HG03066 (cell line): ENCODE measurements around the gene THPO.

Experiments used
- ATAC-seq: cut with Tn5 transposase; IDR thresholded peaks from one replicate; pipeline ENCODE4 v1.9.1; 2021; ENCODE audit warnings: low read depth; ENCODE audit not compliant: unreplicated experiment

The THPO gene

DNA sequence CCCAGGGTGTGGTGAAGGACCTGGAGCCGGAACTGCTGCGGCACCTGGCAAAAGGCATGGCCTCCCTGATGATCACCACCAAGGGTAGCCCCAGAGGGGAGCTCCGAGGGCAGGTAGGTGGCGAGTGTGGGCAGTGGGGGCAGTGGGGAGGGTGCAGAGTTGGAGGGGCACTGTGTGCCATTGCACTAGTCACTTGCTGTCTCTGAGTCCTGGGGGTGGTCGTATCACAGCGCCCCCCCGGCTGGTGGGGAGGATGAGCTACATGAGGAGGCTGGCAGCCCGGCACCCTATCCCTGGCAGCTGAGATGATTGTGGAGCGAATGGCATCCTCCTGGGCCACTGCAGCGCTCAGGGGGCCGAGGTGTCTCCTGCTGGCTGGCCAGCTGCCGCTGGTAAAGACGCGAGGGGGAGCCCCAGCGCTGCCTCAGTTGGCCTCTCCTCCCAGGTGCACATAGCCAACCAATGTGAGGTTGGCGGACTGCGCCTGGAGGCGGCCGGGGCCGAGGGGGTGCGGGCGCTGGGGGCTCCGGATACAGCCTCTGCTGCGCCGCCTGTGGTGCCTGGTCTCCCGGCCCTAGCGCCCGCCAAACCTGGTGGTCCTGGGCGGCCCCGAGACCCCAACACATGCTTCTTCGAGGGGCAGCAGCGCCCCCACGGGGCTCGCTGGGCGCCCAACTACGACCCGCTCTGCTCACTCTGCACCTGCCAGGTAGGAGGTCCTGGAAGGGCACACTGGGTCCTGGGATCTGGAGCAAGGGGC is 8.2 kb upstream of the THPO start:
- no peak for ATAC-seq

DNA sequence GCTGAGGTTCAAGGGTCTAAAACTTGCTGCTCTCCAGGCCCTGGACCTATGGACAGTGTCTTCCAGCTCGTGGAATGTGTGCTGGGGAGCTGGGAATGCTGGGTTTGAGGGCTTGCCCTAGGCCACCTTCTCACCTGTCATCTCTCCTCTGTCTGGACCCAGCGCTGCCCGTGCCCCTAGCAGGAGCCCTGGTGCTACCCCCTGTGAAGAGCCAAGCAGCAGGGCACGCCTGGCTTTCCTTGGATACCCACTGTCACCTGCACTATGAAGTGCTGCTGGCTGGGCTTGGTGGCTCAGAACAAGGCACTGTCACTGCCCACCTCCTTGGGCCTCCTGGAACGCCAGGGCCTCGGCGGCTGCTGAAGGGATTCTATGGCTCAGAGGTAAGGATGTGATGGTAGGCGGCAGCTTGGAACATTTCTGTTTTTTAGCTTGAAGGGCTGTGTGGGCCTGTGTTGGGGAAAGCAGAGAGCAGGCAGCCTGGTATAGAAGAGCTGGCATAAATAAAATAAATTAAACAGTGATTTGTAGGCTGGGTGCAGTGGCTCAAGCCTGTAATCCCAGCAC is 6.9 kb upstream of the THPO start:
- no peak for ATAC-seq

DNA sequence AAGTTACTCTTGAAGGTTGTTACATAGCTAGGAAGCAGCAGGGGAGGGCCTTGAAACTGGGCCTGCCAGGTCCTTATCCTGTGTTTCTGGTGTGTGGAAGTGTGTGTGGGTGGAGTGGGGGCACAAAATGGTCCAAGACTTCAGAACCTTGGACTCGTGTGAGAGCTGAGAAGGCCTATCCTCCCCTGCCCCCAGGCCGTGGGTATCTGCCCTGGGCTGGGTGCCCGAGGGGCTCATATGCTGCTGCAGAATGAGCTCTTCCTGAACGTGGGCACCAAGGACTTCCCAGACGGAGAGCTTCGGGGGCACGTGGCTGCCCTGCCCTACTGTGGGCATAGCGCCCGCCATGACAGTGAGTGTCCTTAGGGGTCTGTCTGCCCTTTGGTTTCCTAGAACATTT is 6.3 kb upstream of the THPO start:
- no peak for ATAC-seq

DNA sequence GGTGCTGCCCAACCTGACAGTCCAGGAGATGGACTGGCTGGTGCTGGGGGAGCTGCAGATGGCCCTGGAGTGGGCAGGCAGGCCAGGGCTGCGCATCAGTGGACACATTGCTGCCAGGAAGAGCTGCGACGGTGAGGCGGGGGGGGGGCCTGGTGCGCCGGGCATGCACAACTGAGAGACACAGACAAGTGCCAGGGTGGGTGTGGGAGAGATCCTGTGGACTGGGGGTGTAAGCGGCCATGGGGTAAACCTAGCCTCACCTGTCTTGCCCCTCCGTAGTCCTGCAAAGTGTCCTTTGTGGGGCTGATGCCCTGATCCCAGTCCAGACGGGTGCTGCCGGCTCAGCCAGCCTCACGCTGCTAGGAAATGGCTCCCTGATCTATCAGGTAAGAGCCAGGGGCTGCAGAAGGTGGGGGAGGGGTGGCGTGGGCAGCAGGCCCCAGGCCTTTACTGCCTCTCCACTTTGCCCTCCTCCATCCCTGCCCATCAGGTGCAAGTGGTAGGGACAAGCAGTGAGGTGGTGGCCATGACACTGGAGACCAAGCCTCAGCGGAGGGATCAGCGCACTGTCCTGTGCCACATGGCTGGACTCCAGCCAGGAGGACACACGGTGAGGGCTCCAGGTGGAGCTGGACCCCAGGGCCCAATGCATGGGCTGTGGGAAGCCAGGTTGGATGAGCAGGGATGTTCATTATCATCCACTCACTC is 5.2 kb upstream of the THPO start:
- ATAC-seq = no peak

DNA sequence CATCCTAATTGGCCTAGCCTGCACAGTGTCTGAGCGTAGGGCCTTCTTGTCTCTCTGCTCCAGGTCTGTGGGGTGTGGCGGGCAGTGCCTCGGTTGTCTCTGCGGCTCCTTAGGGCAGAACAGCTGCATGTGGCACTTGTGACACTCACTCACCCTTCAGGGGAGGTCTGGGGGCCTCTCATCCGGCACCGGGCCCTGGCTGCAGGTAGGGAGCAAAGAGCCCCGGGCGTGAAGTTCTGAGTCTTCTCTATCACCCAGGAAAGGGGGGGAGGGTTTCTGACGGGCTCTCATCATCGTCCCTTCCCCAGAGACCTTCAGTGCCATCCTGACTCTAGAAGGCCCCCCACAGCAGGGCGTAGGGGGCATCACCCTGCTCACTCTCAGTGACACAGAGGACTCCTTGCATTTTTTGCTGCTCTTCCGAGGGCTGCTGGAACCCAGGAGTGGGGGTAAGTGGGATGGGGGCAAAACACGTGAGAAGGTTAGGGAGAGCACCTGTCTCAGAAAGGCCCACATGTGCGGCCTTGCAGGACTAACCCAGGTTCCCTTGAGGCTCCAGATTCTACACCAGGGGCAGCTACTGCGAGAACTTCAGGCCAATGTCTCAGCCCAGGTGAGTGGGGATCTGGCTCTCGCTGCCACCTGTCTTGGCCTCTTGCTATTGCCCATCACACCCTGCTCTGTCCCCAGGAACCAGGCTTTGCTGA is 4.5 kb upstream of the THPO start:
- ATAC-seq = no peak

DNA sequence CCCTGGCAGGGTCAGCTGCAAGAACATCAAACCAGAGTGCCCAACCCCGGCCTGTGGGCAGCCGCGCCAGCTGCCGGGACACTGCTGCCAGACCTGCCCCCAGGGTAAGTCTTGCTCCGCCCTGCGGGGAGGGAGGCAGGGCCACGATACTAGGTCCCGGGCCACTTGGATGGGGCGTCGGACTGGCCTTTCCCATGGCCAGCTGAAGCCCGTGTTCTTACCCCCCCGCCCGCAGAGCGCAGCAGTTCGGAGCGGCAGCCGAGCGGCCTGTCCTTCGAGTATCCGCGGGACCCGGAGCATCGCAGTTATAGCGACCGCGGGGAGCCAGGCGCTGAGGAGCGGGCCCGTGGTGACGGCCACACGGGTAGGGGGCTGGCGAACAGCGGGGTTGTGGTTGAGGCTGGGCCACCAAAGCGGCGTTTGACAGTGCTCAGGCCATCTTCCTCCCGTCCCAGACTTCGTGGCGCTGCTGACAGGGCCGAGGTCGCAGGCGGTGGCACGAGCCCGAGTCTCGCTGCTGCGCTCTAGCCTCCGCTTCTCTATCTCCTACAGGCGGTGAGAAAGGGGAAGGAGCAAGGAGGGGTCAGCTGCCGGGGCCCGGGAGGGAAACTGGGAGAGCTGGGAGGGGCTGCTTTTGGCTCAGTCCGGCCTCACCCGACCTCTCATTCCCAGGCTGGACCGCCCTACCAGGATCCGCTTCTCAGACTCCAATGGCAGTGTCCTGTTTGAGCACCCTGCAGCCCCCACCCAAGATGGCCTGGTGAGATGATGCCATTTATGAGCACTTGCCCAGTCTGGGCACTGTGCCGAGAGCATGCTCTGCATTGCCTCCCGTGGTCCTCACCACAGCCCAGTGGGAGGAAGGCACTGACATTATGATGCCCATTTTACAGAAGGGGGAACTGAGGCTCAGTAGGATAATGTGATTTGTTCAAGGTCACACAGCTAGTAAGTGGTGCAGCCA is 3.5 kb upstream of the THPO start:
- no peak for ATAC-seq

DNA sequence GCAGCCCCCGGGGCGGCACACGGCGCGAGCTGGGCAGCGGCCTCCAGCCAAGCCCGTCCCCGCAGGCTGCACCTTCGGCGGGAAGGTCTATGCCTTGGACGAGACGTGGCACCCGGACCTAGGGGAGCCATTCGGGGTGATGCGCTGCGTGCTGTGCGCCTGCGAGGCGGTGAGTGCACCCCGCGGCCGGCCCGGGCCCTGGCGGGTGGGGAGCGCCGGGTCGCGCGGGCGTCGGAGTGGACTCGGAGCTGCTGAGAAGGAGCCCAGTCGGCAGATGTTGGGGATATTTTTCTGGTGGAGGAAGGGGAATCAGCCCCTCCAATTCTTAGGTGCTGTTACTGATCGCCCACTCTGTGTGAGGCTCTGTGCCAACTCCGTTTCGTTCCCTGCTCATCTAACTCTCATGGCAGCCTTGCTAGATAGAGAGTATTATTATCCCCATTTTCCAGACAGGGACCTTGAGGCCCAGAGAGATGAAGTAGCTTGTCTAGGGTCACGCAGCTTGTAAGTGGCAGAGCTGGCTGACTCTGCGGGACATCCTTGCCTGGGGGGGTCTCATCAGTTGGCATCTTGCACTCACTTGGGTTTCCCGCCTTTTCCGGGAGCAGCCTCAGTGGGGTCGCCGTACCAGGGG is 2.7 kb upstream of the THPO start:
- no peak for ATAC-seq

DNA sequence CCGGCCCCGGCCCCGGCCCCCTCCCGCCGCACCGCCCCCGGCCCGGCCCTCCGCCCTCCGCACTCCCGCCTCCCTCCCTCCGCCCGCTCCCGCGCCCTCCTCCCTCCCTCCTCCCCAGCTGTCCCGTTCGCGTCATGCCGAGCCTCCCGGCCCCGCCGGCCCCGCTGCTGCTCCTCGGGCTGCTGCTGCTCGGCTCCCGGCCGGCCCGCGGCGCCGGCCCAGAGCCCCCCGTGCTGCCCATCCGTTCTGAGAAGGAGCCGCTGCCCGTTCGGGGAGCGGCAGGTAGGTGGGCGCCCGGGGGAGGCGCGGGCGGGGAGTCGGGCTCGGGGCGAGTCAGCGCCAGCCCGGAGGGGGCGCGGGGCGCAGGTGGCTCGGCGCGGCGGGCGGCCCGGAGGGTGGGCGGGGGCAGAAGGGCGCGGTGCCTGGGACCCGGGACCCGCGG is 2.2 kb upstream of the THPO start:
- ATAC-seq = no peak

DNA sequence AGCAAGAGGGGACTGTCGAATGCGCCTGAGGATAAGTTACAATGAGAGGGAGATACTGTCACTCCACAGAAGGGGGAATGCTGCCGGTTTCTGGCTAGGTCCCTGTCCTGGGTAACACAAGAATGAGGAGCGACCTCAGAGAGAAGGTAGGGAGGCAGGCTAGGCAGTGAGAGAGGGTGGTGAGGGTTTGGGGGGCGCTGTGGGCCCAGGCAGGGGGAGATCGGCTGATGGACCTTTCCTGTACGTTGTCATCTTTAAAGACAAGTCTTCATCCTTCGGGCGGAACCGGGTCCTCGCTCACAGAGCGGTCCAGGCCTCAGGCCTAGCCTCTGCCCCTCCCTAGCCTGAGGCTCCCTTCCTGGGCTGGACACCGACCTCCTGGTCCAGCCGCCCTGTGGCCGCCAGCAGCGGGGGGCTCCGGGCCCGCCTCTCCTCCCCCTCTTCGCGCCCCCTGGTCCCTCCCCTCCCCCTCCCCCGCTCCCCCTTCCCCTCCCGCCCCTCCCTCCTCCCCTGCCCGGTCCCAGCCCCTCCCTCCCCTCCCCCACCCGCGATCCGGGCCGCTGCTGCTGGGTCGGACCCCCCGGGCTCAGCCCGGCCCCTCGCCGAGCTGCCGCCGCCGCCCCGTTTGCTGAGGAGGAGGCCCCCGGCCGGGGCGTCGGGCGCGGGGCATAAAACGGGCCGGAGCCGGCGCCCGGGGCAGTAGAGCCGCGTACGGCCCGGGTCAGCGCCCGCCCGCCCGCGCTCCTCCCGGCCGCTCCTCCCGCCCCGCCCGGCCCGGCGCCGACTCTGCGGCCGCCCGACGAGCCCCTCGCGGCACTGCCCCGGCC is 1.6 kb upstream of the THPO start, which contains the start of gene CHRD:
Gene CHRD, plus strand, starts transcription at position 697 of the 827 bp plus-strand sequence. CDS start 265 bp downstream, outside the sequence.
- ATAC-seq = no peak

DNA sequence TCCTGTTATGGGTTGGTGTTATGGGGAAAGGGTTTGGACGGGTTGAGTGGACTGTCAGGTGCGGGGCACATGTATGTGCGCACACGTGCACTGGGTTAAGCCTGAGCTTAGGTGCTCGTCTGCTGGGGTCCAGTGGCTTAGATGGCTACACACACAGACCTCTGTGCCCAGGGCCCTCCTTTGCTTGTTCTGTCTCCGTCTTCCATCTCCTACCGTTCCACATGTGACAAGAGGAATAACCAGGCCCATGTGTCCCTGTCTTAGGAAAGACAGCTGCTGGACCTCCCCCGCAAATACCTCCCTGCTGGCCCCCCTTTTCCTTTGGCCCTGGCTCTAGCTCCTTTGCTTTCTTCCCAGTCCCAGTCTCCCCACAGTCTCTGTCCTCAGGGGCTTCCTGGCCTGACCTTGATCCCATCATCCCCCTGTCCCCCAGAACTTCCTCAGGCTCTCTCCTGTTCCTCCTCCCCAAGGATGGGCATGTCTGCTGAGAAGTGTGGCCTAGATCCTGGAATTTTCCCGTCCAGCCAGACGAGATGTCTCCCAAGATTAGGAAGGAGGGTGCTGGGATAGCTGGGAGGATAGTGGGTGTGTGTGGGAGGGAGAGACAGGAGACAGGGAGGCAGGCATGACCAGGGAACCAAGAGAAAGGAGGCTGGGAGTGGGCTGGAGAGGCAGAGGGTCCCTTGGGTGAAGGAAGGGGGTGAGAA is 797 bp upstream of the THPO start:
- no peak for ATAC-seq

DNA sequence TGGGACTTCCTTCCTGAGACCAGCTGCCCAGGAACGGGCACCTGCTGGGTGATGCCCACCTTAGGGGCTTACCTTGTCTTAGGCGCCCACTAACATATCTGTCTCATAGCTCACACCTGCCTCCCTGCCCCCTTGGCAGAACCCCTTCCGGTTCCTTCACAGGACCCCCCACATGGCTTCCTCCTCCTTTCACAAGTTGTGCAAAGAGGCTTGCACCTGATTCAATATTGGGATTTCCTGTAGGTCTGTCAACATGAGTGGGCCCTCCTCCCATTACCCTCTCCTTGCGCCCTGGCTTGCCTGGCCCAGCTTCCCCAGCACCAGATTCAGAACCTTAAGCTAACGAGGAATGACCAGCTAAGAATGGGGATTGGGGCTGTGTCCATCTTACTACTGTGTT is 633 bp downstream of the THPO start:
- no peak for ATAC-seq

DNA sequence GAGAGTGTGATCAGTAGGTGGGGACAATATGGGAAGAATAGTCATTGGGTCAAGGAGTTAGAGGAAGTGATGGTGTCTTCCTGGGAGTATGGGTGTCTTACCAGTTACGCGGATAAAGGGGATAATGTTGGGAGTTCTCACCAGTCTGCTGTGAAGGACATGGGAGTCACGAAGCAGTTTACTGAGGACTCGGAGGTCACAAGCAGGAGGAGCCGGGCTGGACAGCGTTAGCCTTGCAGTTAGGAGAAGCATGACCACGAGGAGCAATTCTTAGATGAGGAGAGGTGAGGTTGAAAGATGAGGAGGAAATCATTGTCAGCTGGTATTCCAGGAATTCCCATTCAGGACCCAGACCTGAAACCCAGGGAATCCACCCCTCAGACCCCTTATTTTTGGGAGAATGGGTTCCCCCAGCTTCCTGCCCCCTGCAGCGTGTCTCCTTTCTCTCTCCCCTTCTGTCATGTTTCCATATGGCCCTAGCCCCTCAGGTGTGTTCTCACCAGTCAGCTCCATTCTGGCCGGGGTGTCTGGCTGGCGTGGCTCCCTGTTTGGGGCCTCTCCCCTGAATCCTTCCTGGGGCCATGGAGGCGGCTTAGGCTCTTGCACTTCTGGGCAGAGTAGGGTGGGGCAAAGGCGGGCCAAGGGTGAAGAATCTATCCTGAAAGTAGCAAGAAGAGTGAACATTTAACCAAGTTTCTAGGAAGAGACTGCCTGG is 2.1 kb downstream of the THPO start:
- ATAC-seq = no peak

DNA sequence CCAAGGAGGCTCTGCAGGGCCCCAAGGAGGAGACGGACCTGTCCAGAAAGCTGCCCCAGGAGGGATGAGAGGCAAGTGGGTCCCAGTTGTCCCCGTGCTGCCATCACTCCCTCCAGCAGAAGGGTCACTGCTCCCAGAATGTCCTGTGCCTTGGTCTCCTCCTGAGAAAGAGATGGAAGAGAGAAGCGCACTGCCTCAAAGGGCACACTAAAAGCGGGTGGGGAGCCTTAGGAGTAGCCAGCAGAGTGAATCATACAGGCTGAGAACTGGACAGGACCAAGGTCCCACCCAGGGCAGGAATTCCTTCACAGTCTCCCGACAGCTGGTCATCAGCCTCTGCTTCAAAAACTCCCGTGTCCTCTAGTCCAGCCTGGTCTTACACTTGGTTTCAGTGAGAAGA is 4.6 kb downstream of the THPO start:
- ATAC-seq = no peak

DNA sequence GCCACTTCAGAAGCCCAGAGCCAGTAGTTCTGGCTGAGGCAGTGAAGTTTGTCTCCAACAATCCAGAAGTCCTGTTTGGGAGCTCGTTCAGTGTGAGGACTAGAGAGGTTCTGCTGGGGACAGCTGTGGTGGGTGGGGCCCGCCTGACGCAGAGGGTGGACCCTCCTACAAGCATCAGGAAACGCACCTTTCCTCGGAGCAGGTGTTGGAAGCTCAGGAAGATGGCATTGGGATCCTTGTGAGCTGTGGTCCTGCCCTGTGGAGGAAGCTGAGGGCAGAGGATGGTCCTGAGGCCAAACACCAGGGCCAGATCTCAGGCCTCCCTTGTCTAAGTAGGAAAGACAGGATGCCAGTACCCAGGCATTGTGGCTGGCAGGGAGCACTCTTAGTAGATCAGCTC is 5.1 kb downstream of the THPO start:
- ATAC-seq = no peak

DNA sequence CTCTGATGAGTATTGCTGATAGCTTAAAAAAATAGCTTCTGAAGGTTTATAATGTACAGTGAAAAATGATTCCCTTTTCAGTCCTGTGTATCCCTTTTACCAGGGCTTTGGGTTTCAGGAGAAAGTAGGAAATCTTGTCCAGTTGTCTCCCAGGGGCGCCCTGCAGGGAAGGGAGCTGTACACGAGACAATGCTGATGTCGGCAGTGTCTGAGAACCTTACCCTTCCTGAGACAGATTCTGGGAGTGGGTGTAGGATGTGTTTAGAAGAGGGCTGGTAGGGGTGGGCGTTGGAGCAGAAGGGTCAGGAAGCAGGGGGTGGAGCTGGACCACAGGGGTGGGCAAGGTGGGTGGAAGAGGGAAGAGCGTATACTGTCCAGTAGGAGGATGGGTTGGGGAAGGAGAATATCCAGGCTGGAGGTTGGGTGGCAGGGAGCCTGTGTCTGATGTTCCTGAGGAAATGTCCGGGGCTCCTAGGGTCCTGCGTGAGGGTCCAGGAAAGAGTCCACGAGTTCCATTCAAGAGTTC is 5.6 kb downstream of the THPO start:
- no peak for ATAC-seq

DNA sequence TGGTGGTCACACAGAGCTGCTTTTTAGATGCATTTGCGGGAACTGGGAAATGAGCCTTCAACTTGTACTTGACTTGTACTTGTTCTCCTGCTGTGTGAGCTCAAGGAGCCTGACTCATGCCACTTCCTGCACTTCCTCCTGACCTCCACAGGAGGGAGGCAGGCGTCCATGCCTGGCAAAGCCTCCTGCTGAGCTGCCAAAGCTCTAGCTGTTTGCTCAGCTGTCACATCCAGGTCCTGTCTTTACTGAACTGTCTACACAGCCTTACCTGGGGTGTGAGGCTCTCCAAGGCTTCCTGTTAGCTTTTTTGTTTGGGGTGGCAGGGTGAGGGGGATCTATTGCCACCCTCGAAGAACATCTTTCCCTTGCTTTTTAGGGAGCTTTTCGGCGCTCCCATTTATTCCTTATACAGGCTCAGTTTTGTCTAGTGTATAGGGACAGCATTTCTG is 6.4 kb downstream of the THPO start:
- no peak for ATAC-seq

DNA sequence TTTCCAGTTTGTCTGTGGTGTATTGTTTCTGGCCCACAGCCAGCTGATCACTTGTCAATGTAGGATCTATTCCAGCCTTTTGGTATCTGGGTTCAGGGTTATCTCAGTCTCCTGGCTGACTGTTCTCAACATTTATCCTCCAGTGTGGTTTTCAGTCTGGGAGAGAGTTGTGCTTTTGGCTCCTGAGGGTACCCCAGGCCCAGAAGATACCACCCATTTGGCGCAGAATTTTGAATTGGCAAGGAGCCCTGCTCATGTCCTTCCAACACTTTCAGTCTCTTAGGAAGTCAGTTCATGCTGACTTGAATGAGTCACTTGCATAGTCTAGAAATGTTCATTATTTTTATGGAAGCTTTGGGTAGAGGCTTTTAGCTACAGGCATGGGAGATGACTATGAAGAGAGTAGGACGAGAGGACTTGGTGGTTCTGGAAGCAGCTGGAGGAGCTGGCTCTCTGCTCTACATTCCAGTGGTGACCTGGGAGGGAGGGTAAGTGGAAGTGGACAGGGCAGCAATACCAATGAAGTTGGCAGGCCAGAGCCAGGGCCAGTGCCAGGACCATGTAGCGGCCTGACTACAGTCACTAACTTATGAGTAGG is 9.3 kb downstream of the THPO start:
- no peak for ATAC-seq
